Uterus (tissue), 4 donors: ENCODE measurements around the gene RTN1. TPM values are rescaled to one million over a fixed set of nuclear protein-coding genes. Genes with fewer than 3 reads are reported as not detected.

Source experiments
- DNase-seq, 2 donors: peaks; one replicate each; pipeline ENCODE4 v3.0.0-alpha.2; 2019 to 2020
- H3K27ac ChIP-seq, 2 donors: fragments of 200-600 bp; sonication (generic); 1 replicate in 1 of 2; 2 replicates in 1 of 2; pipeline ENCODE4 v1.5.1; 2016 to 2018
- H3K27me3 ChIP-seq, 2 donors: fragments of 200-600 bp; sonication (generic); one replicate each; pipeline ENCODE4 v1.5.1; 2018 to 2019; ENCODE audit warnings: control low read depth in 1 of 2
- H3K36me3 ChIP-seq, 2 donors: fragments of 200-600 bp; sonication (generic); one replicate each; pipeline ENCODE4 v1.5.1; 2019; ENCODE audit warnings: control low read depth in 1 of 2
- H3K4me1 ChIP-seq, 2 donors: fragments of 200-600 bp; sonication (generic); one replicate each; pipeline ENCODE4 v1.5.1; 2018 to 2019; ENCODE audit warnings: control low read depth in 1 of 2
- H3K4me3 ChIP-seq, 2 donors: fragments of 200-600 bp; sonication (generic); 1 replicate in 1 of 2; 2 replicates in 1 of 2; pipeline ENCODE4 v1.5.1; 2018 to 2019; ENCODE audit warnings: mild to moderate bottlenecking in 1 of 2
- H3K9me3 ChIP-seq, 2 donors: fragments of 200-600 bp; sonication (generic); one replicate each; pipeline ENCODE4 v1.5.1; 2019; ENCODE audit warnings: control low read depth in 1 of 2
- CTCF ChIP-seq, 4 experiments: fragments of 200-600 bp in 2 of 4; fragments of 450-650 bp in 2 of 4; sonication (generic) in 2 of 4; IDR thresholded peaks; one replicate each; pipeline ENCODE4 v1.5.1; 2016 to 2019; ENCODE audit warnings: antibody characterized with exemption in 4 of 4, mild to moderate bottlenecking in 2 of 4, moderate library complexity in 1 of 4
- POLR2A ChIP-seq, 2 donors: fragments of 450-650 bp; IDR thresholded peaks; one replicate each; pipeline ENCODE4 v1.6.1; 2016; ENCODE audit warnings: antibody characterized with exemption in 2 of 2, mild to moderate bottlenecking in 1 of 2, moderate library complexity in 1 of 2
- intact Hi-C: fragments of 100-400 bp; cut with DNase I; formaldehyde crosslinking; loops from one replicate; pipeline ENCODE4 v1.15.1; 2023; ENCODE audit warnings: low total_unique reads
- total RNA-seq, 4 donors: library from RNA; depleted of rRNA in 3 of 4; stranded (reverse); fragments of >200 nt in 3 of 4; gene quantifications; one replicate each; pipeline versions ENCODE4 v1.1.0 to v1.2.4, GENCODE V29; 2014 to 2023
- donor health status: DM: yes; HTN: yes; CAD: no.

The RTN1 gene
- total RNA-seq, 4 donors from 2014 or later: 0.26 to 14.4 (median 7.5) TPM

- Histone ChIP-seq H3K36me3 (no peaks in the 10 kb centered on the region), H3K27ac (no peak overlapping the region), H3K4me1 (no peaks in the 10 kb centered on the region), H3K4me3 (no peak overlapping the region), H3K9me3 (no peaks in the 10 kb centered on the region), H3K27me3 (no peaks in the 10 kb centered on the region)
- intact Hi-C loops: no loop called here
- no peak for TF ChIP-seq POLR2A (IDR thresholded peaks at IDR 0.05)
- TF ChIP-seq CTCF (IDR thresholded peaks at IDR 0.05): no peak
- no peak for DNase-seq
Observed at GRCh38 chr14:59850458-59850857, 20.1 kb downstream of the RTN1 start.

GRCh38 chr14:59849411-59850130 is 21.0 kb downstream of the RTN1 start:
- Histone ChIP-seq H3K36me3 (no peaks in the 10 kb centered on the region), H3K4me1 (no peaks in the 10 kb centered on the region), H3K27ac (no peak overlapping the region), H3K9me3 (no peaks in the 10 kb centered on the region), H3K4me3 (no peak overlapping the region), H3K27me3 (no peaks in the 10 kb centered on the region)
- DNase-seq: no peak
- no peak for TF ChIP-seq POLR2A (IDR thresholded peaks at IDR 0.05)
- TF ChIP-seq CTCF (IDR thresholded peaks at IDR 0.05): no peak
- intact Hi-C loops: no loop called here

GRCh38 chr14:59848671-59849070 is 21.9 kb downstream of the RTN1 start:
- no peak for TF ChIP-seq POLR2A (IDR thresholded peaks at IDR 0.05)
- no peak for TF ChIP-seq CTCF (IDR thresholded peaks at IDR 0.05)
- Histone ChIP-seq H3K4me3 (no peak overlapping the region), H3K9me3 (no peaks in the 10 kb centered on the region), H3K4me1 (no peaks in the 10 kb centered on the region), H3K36me3 (no peaks in the 10 kb centered on the region), H3K27me3 (no peaks in the 10 kb centered on the region), H3K27ac (no peak overlapping the region)
- no peak for DNase-seq
- intact Hi-C loops: no loop called here

GRCh38 chr14:59847711-59848110 is 22.9 kb downstream of the RTN1 start:
- Histone ChIP-seq H3K4me1 (no peaks in the 10 kb centered on the region), H3K27ac (no peak overlapping the region), H3K4me3 (no peak overlapping the region), H3K27me3 (no peaks in the 10 kb centered on the region), H3K36me3 (no peaks in the 10 kb centered on the region), H3K9me3 (no peaks in the 10 kb centered on the region)
- intact Hi-C loops: no loop called here
- DNase-seq: no peak
- TF ChIP-seq CTCF (IDR thresholded peaks at IDR 0.05) (no peak), POLR2A (IDR thresholded peaks at IDR 0.05) (no peak)

- H3K36me3 ChIP-seq: no peaks in the 10 kb centered on the region
- TF ChIP-seq POLR2A (IDR thresholded peaks at IDR 0.05) (no peak), CTCF (IDR thresholded peaks at IDR 0.05) (no peak)
Observed at GRCh38 chr14:59846595-59846994, 24.0 kb downstream of the RTN1 start.

More at GRCh38 chr14:59846595-59846994, 24.0 kb downstream of the RTN1 start:
- intact Hi-C loops: no loop called here
- H3K27me3 ChIP-seq: no peaks in the 10 kb centered on the region
- no peaks in the 10 kb centered on the region for H3K9me3 ChIP-seq
- no peak for DNase-seq
- H3K4me3 ChIP-seq: no peak overlapping the region
- no peak overlapping the region for H3K27ac ChIP-seq
- no peaks in the 10 kb centered on the region for H3K4me1 ChIP-seq
